ENCODE data around the gene MIPOL1.
"Not testable (repeated sequence)": the region's sequence is repeated elsewhere in the genome, so short reads cannot be mapped to it uniquely, and the experiment has no call there.

The MIPOL1 gene

DNA sequence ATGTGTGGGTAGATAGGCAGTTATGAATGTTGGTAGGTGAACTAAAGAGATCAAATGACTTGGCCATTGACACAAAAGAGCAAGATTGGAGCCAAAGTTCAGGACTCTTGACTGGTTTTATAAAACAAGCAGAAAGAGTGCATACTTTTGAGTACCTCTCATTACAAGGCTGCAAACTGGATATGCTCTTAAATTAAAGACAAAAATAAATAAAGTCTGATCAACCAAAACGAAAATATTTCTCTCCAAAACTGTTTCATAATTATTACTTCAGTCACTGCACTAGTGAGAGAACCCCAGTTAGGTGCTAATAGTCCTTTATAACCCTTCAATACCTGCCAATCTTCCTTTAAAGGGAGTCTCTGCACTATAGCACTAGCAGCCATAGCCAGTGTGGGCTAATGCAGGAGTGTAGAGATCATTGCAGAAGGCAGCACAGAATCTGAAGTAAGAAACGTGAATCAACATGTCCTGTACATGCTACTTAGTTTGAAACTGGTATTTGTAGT lies 250.2 kb downstream of the MIPOL1 start:
- in situ Hi-C loops (cut with HindIII; ENCODE audit: low sequenced_read_pairs) = no loop called here
- TF ChIP-seq, protein P1, sequence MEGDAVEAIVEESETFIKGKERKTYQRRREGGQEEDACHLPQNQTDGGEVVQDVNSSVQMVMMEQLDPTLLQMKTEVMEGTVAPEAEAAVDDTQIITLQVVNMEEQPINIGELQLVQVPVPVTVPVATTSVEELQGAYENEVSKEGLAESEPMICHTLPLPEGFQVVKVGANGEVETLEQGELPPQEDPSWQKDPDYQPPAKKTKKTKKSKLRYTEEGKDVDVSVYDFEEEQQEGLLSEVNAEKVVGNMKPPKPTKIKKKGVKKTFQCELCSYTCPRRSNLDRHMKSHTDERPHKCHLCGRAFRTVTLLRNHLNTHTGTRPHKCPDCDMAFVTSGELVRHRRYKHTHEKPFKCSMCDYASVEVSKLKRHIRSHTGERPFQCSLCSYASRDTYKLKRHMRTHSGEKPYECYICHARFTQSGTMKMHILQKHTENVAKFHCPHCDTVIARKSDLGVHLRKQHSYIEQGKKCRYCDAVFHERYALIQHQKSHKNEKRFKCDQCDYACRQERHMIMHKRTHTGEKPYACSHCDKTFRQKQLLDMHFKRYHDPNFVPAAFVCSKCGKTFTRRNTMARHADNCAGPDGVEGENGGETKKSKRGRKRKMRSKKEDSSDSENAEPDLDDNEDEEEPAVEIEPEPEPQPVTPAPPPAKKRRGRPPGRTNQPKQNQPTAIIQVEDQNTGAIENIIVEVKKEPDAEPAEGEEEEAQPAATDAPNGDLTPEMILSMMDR (IDR thresholded peaks at IDR 0.05; ENCODE audit: low read depth, low read length, missing control alignments) = no peak
- H3K4me3 ChIP-seq (ENCODE audit: low read depth, low read length) = no peak overlapping the region
- DNase-seq (ENCODE audit: low read depth) = no peak

DNA sequence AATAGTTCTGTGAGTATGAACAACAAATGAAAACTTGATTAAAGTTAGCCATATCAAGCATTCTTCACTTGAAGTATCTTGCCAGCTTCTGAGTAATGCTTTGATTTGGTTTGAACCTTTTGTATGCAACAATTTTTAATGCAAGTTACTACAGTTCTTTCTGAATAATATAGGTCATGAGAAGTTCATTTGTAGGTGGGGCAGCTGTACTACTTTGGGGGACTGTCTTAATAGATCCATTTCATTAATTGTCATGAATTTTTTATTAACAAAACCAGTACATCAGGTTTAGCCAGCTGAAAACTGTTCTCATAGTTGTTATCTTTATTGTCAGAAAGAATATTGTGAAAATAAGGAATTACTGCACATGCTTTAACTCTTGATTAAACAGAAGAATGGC lies 254.6 kb downstream of the MIPOL1 start:
- in situ Hi-C loops (cut with HindIII; ENCODE audit: low sequenced_read_pairs) = no loop called here
- H3K4me3 ChIP-seq (ENCODE audit: low read depth, low read length) = no peak overlapping the region
- TF ChIP-seq, protein P1 (IDR thresholded peaks at IDR 0.05; ENCODE audit: low read depth, low read length, missing control alignments) = no peak
- no peak for DNase-seq (ENCODE audit: low read depth)

DNA sequence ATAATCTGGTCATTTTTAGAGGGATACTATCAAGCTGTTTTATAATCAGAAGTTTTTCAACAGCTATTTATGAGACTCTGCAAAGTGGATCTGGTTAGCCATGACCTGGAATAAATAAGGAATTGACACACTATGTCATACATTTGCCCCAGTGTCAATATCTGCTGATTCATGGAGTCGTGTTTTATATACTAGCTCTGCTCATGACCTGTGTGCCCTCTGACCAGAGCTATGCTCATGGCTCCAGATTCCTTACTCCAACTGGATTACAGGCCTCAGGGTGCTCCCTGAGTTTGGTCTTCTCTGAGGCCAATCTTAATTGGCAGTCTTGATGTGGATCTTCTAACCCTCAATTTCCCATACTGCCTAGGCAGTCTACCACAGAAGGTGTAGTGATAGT lies 256.2 kb downstream of the MIPOL1 start:
- TF ChIP-seq, protein P1 (IDR thresholded peaks at IDR 0.05; ENCODE audit: low read depth, low read length, missing control alignments) = no peak
- in situ Hi-C loops (cut with HindIII; ENCODE audit: low sequenced_read_pairs) = no loop called here
- no peak for DNase-seq (ENCODE audit: low read depth)
- no peak overlapping the region for H3K4me3 ChIP-seq (ENCODE audit: low read depth, low read length)

DNA sequence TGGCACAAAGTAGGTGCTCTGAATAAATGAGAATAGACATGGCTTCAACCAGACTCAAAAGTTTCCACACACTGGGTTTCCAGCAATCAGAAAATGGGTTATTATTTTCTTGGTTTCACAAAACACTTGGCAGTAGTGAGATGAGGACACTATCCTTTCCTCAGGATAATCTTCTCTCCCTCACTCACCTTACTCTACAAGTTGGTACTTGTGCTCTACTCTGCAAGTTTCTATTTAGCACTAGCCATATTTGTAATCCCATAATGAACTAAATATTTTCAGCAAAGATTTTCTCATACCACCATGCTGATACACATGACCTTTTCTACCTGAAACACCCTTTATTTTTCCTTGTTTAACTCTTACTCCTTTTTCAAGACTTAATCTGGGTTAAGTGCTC lies 259.6 kb downstream of the MIPOL1 start:
- in situ Hi-C loops (cut with HindIII; ENCODE audit: low sequenced_read_pairs) = no loop called here
- H3K4me3 ChIP-seq (ENCODE audit: low read depth, low read length) = no peak overlapping the region
- DNase-seq (ENCODE audit: low read depth) = no peak
- TF ChIP-seq, protein P1 (IDR thresholded peaks at IDR 0.05; ENCODE audit: low read depth, low read length, missing control alignments) = no peak

DNA sequence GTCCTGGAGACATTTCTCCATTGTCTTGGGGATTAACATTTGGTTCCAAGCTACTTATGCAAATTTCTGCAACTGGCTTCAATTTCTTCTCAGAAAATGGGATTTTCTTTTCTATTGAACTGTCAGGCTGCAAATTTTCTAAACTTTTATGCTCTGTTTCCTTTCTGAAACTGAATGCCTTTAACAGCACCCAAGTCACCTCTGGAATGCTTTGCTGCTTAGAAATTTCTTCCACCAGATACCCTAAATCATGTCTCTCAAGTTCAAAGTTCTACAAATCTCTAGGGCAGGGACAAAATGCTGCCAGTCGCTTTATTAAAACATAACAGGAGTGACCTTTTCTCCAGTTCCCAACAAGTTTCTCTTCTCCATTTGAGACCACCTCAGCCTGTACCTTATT lies 264.7 kb downstream of the MIPOL1 start:
- in situ Hi-C loops (cut with HindIII; ENCODE audit: low sequenced_read_pairs); H3K4me3 ChIP-seq (ENCODE audit: low read depth, low read length); DNase-seq (ENCODE audit: low read depth): not testable (repeated sequence)

DNA sequence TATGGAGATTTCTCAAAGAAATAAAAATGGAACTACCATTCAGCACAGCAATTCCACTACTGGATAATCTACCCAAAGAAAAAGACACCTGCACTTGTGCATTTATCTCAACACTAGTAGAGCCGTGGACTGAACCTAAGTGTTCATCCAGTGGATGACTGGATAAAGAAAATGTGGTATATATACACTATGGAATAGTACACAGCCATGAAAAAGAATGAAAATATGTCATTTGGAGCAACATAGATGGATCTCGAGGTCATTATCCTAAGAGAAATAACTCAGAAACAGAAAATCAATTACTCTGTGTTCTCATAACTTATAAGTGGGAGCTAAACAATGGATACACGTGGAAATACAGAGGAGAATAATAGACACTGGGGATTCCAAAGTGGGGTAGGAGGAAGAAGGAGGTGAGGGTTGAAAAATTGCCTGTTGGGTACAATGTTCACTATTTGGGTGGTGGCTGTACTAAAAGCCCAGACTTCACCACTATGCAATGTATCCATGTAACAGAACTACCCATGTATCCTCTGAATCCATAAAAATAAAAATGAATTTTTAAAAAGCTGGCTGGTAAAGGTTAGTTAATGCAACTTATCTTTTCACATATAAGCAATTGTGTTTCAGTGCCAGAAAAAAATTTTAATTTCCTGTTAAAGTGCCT lies 266.6 kb downstream of the MIPOL1 start:
- H3K4me3 ChIP-seq (ENCODE audit: low read depth, low read length) = no peak overlapping the region
- DNase-seq (ENCODE audit: low read depth) = no peak
- in situ Hi-C loops (cut with HindIII; ENCODE audit: low sequenced_read_pairs) = no loop called here
- TF ChIP-seq, protein P1 (IDR thresholded peaks at IDR 0.05; ENCODE audit: low read depth, low read length, missing control alignments) = no peak

DNA sequence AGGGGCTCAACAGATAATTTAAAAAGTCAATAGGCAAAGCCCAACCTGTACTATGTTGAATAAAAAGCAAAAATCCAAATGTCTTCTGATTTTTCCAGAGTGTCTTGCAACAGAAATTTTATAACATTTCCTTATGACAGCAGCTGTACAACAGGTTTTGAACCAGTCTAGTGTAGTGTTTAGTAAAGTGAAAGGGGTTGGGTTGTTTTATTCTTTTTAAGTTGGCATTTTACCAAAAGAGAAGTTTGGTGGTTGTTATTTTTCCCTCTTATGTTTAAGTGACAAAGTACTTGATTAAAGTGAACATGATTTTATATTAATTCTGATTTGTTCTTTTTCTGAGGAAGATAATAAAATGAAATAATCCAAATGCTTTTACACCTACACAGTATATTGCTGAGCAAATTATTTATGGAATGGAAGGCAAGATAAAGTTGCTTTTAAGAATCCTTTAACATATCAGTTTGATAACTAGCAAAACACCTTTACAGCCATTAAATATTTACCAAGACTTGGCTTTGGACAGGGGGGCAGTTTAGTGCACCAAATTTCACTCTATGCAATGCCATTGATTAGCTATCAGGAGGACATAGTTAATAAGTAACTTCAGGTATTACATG lies 268.4 kb downstream of the MIPOL1 start:
- in situ Hi-C loops (cut with HindIII; ENCODE audit: low sequenced_read_pairs) = no loop called here
- no peak for DNase-seq (ENCODE audit: low read depth)
- H3K4me3 ChIP-seq (ENCODE audit: low read depth, low read length) = no peak overlapping the region
- TF ChIP-seq, protein P1 (IDR thresholded peaks at IDR 0.05; ENCODE audit: low read depth, low read length, missing control alignments) = no peak
